ENCODE data around the gene GMPR2.

DNA sequence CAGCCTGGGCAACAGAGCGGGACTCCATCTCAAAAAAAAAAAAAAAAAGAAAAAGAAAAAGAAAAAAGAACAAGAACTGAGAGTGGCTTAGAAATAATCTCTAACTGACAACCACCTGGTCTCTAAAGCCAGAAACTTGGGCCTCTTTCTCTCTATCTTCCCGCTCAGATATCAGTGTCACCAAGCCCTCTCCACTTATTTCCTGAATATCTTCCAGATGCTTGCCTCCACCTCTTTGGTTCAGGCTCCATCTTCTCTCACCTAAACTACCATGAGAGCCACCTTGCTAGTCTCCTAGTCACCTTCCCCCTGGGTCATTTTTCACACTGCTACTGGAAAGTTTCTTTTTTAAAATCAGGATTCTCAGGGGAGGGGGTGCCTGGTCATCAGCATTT, 35.7 kb upstream of the GMPR2 start:
- TF ChIP-seq POLR2A (IDR thresholded peaks at IDR 0.05) (no peak), CTCF (IDR thresholded peaks at IDR 0.05) (no peak), POLR2AphosphoS5 (IDR thresholded peaks at IDR 0.05) (no peak), EP300 (IDR thresholded peaks at IDR 0.05) (no peak)

Measured in stomach (tissue), 4 donors.